LHCN-M2 (cell line): Measurements from ENCODE around the gene IRF2BP2. TPM values are rescaled to one million over a fixed set of nuclear protein-coding genes. Genes with fewer than 3 reads are reported as not detected.
A peak's percentile ranks its signal among the peaks of the same experiment; 100 is the strongest.

Source experiments
- DNase-seq: peaks from one replicate; pipeline ENCODE4 v3.0.0-alpha.2; 2012; ENCODE audit warnings: low read depth
- total RNA-seq: library from RNA; depleted of rRNA; stranded (reverse); fragments of >200 nt; gene quantifications from 2 replicates; pipeline ENCODE4 v1.2.3, GENCODE V29; 2014

IRF2BP2 gene
- total RNA-seq, 1 experiment from 2014 or later: 42.2 TPM

DNA sequence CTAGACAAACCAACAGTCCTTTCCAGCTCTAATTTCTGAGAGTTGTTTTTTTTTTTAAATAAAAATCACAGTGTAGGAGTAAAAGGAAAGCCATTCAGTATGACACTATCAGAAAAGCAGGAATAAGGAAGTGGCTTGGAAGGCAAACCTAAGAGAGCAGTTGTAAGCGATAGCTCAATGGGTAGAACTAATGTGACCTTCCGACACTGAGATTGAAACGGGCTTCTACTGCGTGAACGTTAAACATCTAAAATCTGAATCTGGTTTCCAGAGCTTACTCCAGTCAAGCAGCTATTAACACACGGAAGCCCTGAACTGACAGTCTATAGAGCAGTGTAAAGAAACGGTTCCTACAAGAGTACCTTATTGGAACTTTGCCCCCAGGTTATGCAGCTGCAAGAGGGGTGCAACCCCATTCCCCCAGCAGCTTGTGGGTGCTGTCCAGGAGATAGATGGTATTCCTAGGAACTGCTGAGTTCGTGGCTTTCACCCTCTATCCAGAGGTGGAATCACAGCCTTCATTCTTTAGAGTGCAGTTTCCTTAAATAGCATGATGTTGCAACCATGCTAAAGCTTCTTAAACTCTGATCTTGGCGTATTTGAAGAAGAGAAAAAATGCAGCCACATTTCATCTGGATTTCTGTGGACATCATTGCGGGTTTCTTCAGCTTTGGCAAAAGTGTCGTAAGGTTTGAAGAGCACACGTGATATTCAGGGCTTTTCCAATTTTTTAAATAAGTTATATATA lies 3.3 kb upstream of the IRF2BP2 start:
- peak; percentile 69 for DNase-seq

DNA sequence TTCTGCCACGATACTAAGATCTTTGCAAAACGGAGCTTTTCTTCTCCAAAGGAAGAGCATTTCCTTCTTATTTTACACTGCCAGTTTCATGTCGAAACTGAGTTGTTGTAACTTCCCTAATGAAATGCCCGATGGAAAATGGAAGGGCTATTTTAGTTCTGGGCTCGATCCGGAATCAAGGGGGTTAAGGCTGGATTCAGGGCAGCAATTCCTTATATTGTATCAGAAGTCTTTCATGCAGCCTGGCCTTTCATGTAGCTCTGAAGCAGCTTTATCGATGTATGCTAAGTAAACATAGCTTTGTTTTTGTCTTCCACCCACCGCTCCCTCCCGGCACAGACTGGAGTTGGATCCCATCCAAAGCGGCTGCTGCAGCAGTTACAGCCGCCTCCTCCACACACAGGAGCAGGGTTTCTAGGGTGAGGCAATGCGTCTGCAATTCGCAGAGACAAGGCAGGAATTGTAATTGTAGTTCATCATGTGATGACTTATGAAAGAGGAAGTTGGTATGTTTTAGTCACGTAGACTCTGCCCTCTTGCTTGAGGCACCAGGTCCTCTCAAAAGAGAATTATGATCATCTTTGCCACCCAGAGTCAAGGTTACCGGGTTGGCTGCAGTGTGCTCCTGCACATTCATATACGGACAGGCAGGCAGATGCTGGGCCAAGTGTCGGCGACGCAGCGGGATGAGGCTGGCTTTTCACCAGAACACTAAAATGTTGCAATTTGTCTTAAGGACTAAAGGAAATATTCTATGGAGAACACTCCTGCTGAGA lies 2.6 kb upstream of the IRF2BP2 start:
- DNase-seq: peak; percentile 99

DNA sequence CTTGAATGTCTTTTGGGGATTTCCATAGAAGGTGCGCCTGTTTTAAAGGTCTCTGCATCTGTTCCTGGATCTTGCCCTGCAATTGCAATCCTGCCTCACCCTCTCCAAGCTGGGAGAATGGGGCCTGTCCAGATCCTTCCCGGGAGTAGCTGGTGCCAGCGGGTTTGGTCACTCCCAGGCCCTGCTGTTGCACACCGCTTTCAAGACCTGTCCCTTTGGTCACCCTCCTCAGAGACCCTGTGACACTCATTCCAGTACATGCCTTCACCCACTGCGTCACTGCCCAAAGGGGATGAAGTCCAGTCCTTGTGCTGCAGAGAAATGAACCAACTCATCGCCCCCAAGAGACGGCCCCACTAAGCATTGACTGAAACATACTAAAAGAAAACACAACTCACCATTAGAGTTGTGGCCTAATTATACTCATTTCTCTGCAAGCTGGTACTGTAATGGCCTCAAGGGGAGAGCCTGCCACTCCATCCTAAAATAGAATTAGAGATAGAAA lies 1.9 kb upstream of the IRF2BP2 start:
- DNase-seq: no peak

DNA sequence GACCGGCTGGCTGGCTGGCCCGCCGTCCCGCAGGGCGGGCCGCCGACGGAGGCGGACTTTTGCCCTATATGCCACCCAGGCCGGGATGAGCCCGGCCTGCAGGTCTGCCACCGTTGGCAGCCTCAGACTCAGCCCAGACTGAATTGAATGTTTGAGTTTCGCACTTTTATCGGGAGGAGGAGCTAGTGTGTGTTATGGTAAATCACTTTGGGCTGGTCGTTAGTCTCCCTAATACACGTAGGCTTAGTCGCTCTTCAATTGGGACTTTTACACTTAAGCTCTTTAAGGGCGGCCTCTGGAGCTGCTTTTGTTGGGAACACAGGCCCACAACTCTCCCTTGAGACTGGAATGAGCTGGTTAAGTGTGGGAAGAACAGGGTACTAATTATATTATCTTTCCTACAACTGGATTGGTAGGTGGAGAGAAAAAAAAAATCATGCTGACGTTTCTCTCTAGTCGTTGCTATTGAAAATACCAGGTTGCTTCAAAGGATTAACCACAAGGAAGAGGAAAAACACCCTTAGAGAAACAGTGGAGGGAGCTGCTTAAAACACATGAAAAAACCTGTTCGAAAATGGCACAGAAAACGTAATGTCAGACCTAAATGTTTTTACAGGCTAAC lies 1.4 kb upstream of the IRF2BP2 start:
- peak; percentile 93 for DNase-seq

DNA sequence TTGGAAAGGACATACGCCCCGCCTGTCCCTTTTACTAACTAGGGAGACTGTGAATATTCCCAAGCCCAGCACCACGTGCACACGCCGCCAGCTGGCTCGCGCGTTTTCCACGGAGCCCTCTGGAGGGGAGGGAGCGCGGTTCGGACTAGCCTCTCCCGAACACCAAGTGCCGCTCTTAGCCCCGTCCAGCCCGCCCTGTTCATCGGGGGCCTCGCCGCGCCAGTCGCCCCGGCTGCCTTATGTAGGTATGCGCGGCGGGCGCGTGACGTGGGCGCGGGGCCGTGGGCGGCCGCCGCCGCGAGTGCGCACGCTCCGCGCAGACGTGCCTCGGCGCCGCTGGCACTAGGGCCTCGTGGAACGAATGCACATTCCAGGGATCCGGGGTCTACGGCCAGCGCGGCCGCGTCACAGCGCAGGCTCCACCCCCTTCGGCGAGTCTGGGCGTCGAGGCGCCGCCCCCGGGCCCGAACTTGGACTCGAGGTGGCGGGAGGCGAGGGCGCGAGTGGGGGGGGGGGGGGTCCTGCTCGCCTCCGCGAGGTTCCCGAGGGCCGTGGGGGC lies 767 bp upstream of the IRF2BP2 start:
- peak; percentile 96 for DNase-seq

DNA sequence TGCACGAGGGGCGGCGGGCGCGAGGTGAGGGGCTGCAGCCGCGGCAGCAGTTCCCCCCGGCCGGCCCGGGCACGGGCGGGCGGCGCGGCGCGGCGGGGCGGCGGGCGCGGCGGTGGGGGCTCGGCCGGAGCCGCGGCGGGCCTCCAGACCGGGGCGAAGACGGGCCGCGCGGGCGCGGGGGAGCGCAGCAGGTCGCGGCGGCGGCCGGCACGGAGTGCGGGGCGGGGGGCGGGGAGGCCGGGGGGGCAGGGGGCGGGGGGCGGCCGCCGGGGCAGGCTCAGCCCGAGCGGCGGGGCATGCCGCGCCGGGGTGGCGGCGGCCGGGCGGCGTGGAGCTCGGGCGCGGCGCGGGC lies 311 bp downstream of the IRF2BP2 start:
- no peak for DNase-seq

DNA sequence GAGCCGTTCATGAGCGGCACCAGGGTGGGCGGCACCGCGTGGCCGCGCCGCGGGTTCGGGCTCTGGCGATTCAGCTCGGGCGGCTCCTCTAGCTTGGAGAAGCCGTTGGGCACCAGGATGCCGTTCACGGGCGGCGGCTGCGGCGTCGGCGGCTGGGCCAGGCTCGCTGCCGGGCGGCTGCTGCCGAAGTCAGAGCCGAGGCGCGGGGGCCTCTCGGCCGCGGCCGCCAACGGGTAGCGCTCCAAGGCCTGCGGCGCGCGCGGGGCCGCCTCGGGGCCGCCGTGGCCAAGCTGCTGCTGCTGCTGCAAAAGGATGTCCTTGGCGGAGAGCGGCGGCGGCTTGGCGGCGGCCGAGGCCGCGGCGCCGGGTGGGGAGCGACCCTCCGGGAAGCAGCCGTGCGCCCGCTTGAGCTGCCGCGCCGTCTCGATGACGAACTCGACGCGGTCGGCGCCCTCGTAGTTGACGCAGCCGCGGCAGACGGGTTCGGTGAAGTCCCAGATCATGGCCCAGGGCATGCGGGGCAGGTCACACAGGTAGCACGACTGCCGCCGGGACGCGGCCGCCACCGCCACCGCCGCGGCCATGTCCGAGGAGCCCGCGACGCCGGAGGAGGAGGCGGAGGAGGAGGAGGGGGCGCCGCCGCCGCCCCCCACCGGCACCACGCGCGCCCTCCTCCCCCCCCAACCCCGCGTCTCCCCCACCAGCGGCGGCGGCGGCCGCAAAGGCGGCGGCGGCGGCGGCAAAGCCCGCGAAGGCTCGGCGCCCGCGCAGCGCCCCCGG lies 877 bp downstream of the IRF2BP2 start:
- no peak for DNase-seq

DNA sequence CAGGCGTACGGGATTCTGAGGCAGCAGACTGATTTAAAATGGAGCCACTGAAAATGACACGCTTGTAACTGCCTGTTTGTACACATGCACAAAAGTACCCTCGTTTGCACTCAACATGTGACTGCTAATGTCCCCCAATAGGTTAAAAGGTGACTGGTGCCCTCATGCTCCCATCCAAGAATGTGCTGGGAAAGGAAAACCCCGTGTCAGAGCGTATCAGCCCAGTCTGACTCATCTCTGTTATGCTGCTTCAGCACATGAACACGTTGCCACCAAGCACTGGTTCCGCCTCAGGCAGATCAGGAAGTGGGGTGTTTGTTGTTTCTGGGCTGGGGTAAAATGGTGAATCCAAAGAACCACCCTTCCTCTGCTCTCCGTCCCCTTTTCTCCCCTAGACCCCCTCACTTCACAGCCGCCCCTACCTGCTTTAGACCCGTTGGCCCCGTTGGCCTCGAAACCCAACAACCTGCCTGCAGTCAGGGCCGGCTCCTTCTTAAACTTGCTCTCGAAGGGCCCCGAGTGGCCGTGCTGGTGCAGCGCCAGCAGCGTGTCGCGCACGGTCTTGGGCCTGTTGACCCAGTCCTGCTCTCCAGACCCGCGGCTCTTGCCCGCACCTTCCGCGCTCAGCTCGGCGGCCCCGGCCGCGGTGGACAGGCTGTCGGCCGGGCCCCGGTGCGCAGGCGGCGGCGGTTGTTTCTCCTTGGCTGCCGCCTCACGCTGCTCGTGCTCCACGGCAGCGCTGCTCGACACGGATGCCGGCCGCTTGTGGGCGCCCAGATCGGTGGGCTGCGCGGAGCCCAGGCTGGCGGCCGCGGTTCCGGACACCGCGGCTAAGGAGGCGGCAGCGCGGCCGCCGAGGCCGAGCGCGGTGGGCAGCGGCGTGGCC lies 1.7 kb downstream of the IRF2BP2 start:
- peak; percentile 93 for DNase-seq

DNA sequence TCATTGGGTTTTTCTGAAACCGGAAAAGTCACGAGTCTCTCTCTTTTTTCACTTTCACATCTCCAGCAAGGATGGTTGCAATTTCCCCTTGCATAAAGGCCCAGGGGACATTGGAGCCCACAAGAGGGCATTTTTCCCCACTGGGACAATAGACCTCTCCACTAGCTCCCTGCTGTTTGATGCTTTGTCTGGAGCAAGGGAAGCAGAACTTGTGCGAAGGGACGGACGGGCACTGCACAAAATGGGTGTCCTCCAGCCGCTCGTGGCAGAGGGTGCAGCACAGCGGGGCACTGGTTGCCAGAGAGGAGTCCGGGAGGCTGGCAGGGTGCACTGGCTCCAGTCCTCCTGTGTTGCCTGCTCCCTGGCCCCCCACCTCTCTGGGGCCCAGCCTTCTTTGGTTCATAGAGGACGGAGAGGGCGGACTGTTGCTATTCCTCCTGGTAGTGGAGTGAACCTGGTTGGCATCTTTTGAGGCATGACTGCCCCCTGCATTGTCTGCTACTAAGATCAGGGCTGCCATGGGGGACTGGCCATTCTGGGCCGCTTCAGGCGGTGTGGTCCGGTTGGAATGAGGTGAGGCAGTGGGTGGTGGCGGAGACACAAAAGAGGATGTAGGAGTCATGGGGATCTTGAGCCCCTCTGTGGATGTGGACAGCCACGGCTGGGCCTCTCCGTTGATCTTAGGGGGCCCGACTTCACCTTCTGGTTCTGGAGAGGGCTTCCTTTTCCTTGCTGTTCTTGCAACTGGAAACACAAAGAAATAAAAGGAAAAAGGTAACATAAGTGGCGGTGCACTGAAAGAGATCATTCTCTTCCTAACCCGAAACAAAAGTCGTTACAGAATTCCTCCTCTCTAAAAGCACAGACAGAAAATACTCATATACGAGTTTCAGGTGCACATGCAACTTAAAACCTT lies 2.6 kb downstream of the IRF2BP2 start:
- DNase-seq: peak; percentile 68

DNA sequence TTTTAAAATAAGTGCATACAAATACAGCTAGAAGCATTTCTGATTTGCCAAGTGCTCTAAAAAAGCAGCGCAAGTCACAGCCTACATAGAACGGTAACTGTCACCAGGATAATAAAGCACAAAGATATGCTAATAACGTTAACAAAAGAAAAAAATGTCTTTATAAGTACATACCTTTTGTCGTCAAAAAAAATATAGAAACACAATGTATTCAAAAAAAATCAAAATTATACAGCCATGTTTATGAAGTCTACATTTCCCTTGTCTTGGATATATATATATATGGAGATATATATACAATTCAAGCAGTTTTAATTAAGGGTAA lies 3.2 kb downstream of the IRF2BP2 start:
- DNase-seq: no peak

DNA sequence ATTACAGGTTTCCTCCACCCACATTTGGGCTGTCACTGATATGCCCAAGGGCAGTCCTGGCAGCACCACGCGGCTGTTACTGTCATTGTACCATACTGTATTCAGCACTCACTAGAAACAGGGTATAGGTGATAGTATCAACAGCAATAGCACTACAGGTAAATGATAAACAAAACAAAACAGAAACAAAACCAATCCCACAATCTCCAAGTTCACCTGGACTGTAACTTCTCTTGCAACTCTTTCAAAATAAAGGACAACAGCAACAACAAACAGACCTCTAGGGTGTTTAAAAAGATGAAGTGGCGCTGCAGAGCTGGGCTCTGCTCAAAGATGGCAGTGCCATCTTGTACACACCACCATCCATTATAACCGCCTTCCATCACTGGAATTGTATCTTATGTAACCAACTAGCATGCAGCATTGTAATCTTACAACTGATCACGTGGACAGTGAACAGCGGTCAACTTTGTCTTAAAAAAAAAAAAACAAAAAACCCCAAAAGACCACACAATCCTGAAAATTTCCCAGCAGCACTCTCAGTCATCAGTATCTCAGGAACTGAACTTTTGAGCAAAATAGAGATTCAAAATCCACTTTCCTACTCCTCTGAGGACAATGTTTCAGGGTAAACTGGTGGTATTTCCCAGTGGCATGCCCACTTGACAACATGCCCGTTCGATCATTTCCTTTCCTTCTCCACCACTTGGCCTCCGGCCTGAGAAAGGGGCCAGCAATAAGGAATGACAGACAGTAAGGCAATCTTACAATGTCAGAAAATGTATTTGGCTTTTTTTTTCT lies 3.8 kb downstream of the IRF2BP2 start:
- DNase-seq: peak; percentile 72

DNA sequence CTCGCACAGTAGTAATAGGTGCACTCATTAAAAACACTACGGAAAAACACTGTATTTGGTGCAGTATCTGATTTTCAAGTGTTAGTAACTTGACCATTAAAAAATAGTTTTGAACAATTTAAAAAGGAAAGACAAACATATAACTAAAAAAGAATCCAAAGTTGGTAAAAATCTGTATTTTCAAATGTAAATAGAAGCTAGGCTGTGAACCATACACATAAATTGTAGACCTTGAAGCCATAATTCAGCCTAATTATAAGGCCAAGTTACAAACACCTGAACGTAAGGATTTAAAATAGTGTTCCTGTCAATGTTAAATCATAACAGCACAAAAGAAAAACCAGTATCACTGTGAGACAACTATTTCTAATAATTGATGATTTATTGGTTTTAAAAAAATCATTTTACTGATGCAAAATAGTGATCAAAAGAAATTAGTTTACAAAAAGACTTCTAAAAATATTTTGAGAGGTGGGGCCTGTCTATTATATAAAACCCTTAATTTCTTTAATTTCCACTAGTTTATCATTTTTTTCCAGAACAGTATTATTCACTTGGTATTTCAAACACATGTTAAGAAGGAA lies 4.5 kb downstream of the IRF2BP2 start:
- no peak for DNase-seq

DNA sequence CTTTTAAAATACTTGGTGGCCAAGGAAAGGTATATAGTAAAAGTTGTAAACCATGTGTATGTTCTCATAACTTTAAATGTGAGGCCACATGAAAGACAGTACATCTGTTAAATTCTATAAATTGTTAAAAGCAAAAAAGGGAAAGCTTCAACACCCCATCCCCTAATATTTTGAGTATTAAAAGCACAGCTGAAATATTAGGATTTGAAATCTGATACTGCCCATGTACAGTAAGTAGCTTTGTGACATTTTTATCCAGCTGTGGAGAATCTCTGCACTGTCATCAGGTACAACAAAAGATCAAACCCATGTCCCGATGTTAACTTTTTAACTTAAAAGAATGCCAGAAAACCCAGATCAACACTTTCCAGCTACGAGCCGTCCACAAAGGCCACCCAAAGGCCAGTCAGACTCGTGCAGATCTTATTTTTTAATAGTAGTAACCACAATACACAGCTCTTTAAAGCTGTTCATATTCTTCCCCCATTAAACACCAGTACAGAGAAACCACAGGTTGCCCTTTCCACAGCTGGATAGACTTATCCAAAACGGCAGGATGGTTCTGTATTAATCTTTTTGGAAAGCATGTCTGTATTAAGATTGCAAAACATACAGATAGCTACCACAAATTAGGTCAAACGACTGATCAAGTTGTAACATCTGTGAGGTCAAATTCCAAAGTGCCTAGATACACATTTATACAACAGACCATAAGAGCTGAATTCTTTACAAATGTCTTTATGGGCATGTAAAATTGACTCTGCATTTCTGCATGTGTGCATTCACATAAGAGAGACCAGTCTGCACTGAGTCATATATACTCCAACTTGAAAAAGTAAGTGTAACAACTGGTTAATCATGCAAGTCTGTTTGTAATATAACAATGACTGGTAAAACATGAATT lies 5.2 kb downstream of the IRF2BP2 start:
- peak; percentile 50 for DNase-seq

DNA sequence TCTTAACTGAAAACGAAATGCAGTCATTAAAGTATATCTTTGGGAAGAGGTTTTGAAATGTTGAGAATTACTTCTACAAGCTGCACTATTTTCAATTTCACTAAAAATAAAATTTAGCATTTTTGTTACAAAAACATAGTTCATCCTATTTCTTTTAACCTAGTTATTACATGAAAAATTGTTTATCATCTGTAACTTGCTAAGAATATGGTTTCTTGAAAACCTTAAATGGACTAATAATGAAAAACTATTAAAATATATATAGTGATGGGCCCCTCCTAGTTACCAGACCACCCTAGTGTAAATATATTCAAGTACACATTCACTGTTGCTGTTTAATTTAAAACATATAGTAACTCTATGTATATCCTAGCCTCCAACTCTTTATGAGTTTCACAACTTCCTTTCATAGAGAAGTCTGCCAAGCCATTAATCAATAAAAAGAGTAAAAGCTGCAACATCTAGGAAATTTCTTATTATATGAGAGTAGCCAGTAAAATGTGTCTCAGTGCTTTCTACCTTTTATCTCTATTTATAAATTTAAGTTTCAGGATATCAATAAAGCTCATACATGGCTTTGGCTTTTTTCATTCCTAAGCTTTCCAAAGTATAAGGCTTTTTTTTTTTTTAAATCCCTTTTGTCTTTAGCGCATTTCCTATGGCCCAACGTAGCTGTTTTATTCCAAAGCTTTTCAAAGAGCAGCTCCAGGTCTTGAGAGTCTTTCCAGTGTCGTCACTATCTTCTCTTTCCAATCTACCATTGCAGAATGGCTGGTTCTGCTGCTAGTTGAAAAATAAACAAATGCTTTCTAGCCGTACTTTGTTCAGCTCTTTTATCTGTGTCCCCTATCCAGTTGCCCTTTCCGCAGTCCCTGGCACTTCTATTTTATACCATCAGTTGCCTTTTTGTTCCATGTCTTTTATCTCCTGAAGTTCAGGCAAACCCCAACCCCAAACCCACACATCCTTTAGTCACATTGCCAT lies 6.5 kb downstream of the IRF2BP2 start:
- DNase-seq: peak; percentile 35

DNA sequence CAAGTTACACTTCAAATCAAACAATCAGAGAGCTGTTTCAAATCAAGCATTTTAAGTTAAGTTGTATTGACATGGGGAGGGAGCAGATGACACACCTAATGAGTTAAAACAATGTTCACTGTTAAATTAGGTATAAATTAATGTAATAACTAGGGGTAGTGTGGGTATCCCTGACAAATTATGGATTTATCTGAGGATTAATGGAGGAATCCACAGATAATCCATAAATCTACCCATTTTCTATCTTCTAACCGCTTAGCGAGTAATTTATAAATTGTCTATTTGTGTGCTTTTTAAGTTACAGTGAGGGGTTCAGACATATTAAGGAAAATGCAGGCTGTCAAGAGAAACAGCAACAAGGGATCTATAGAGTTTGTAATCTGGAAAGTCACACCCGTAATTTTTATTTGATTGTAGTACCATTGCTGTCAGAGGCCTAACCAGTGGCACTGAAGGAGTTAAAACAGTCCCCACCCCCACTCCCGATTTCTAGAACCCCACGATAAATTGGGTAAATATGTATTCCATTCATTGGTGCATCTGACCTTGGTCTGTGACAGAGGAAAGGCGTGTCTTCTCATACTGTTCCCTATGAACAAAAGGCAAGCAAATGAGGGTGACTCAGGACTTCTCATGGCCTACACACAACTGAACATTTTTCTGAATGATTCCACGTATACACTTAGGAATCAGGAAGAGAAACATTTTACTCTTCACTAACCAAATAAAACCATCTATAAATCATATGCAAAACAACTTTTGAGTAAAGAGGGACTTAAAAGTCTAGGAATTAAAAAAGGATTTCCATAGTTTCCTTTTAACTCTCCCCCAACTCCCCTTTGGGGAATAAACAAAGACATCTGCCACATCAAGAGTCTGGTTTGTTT lies 7.4 kb downstream of the IRF2BP2 start:
- DNase-seq: peak; percentile 96
